Ectodermal cell (in vitro differentiated cells): ENCODE results near the gene GRB10.

ENCODE experiments used
- H3K27ac ChIP-seq: 2 replicates; pipeline ENCODE4 v1.7.0; 2013; ENCODE audit warnings: mild to moderate bottlenecking, low read depth, low read length; ENCODE audit not compliant: insufficient read depth, poor library complexity, severe bottlenecking
- H3K27me3 ChIP-seq: 2 replicates; pipeline ENCODE4 v1.7.0; 2013; ENCODE audit warnings: mild to moderate bottlenecking, low read length; ENCODE audit not compliant: insufficient read depth, control insufficient read depth, poor library complexity, severe bottlenecking
- H3K36me3 ChIP-seq: one replicate; pipeline ENCODE4 v1.7.0; 2013; ENCODE audit warnings: low read length; ENCODE audit not compliant: control insufficient read depth, insufficient read depth
- H3K4me1 ChIP-seq: one replicate; pipeline ENCODE4 v1.7.0; 2013; ENCODE audit warnings: low read length; ENCODE audit not compliant: control insufficient read depth, insufficient read depth
- H3K4me3 ChIP-seq: 2 replicates; pipeline ENCODE4 v1.7.0; 2013; ENCODE audit warnings: low read depth, low read length, control low read depth; ENCODE audit not compliant: insufficient read depth
- H3K9me3 ChIP-seq: 2 replicates; pipeline ENCODE4 v1.7.0; 2013; ENCODE audit warnings: mild to moderate bottlenecking, low read length, moderate library complexity; ENCODE audit not compliant: control insufficient read depth
- WGBS, 2 experiments: methylation state at CpG; one replicate each; pipeline ENCODE4 v1.1.7; 2013; ENCODE audit warnings: missing lambda C conversion rate in 2 of 2; 5-methylcytosine and 5-hydroxymethylcytosine counted together

GRB10 gene

DNA sequence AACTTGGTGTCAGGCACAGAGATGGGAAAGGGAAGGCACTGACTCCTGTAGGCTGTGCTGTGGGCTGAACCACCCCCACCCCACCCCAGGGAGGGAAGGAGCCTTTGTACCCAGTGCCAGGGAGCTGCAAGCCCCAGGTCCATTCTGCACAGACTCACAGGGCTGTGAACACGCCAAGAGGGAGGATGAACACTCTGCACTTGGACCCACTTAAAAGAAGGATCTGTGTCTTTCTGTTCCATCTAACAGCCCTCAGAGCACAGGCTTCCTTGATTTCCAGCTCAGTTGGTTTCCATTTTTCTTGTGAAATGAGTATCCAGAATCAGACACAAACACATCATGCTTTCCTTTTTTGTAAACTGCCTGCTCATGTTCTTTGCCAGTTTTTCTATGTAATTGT, 84.9 kb downstream of the GRB10 start:
- 95 to 100% methylated on average over 1 of the region's 1 CpG for whole genome bisulfite sequencing, 2 experiments
- peaks cover 7% of the 10 kb centered on the region for H3K4me1 ChIP-seq
- no peaks in the 10 kb centered on the region for H3K27me3 ChIP-seq
- H3K9me3 ChIP-seq: no peaks in the 10 kb centered on the region
- no peak overlapping the region for H3K27ac ChIP-seq
- no peak overlapping the region for H3K4me3 ChIP-seq
- no peaks in the 10 kb centered on the region for H3K36me3 ChIP-seq

DNA sequence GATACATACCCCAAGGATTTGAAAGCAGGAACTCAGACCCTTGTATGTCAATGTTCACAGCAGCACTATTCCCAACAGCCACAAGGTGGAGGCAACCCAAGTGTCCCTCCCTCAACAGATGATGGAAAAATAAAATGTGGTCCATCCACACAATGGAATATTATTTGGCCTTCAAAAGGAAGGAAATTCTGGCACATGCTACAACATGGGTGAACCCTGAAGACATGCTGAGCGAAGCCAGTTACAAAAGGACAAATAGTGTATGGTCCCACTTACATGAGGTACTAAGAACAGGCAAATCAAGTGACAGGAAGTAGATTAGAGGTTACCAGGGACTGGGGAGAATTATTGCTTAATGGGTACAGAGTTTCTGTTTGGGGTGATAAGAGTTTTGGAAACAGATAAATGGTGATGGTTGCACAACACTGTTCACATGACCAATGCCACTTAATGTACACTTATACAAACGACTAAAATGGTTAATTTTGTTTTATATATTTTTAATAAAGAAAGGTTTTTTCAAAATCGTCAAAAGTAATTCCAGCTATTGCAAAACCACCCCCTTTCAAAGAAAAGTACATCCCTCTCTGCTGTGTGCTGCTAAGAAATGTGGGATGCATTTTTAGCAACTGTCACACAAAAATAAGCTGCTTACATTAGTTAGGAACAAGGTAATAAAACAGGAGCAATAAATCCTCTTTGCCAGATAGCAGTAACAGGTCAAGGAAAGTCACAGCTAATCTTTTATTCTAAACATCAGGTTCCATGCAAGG, 85.7 kb downstream of the GRB10 start:
- H3K27me3 ChIP-seq: no peaks in the 10 kb centered on the region
- 91 to 95% methylated on average over 1 of the region's 3 CpGs for WGBS, 2 experiments
- H3K4me3 ChIP-seq: no peak overlapping the region
- H3K27ac ChIP-seq: no peak overlapping the region
- H3K4me1 ChIP-seq: peaks cover 7% of the 10 kb centered on the region
- H3K9me3 ChIP-seq: no peaks in the 10 kb centered on the region
- no peaks in the 10 kb centered on the region for H3K36me3 ChIP-seq

DNA sequence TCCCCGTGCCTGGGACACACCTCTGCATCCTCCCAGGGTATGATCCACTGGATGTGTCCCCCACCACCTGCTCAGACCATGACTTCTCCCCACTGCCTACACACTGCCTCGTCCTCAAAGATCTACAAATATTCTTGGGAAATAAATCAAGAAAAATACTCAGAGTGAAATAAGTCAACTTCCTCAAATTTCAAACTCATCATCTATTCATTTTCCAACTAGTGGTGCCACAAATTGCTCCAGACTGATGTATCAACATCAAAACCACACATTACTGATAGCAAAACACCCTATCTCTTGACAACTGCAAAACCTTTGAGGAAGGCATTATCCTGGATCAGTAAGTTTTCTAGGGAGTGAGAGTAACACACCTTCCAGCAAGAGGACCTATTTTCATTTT, 87.7 kb downstream of the GRB10 start:
- Histone ChIP-seq H3K36me3 (no peaks in the 10 kb centered on the region), H3K27ac (no peak overlapping the region), H3K4me3 (no peak overlapping the region), H3K27me3 (no peaks in the 10 kb centered on the region), H3K4me1 (peaks cover 11% of the 10 kb centered on the region), H3K9me3 (no peaks in the 10 kb centered on the region)
- WGBS, 2 experiments: 89 to 91% methylated on average over 2 of the region's 2 CpGs

DNA sequence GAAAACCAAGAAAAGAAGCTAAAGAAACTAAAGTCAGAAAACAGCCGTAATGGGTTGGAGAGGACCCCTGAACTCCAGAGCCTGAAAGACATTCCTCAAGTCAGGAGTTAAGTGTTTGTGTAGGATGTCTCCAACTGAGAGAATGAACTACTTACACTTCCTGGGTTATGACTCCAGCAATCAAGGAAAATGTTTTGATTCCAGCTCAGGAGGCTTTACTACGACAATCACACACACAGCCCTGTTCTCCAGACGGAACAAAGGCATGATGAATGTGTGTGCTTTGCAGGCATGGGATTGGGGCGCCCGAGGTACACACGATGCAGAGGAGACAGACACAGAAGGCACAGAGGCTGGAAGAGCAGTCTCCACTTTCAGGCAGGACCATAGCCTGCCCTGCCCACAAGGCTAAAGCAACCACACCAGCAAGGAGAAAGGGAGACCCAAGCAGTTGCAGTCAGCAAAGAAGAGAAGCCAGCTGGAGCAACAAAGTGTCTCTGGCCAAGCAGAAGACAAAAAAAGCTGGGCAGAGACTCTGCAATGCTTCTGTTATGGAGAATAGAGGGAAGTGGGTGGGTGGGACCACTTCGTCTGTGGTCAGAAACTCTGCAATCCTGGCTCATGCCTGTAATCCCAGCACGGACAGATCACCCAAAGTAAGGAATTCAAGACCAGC, 89.1 kb downstream of the GRB10 start:
- no peak overlapping the region for H3K4me3 ChIP-seq
- H3K27me3 ChIP-seq: no peaks in the 10 kb centered on the region
- H3K27ac ChIP-seq: no peak overlapping the region
- no peaks in the 10 kb centered on the region for H3K9me3 ChIP-seq
- H3K36me3 ChIP-seq: no peaks in the 10 kb centered on the region
- H3K4me1 ChIP-seq: peaks cover 11% of the 10 kb centered on the region
- WGBS, 2 experiments: 82 to 91% methylated on average over 8 of the region's 8 CpGs

DNA sequence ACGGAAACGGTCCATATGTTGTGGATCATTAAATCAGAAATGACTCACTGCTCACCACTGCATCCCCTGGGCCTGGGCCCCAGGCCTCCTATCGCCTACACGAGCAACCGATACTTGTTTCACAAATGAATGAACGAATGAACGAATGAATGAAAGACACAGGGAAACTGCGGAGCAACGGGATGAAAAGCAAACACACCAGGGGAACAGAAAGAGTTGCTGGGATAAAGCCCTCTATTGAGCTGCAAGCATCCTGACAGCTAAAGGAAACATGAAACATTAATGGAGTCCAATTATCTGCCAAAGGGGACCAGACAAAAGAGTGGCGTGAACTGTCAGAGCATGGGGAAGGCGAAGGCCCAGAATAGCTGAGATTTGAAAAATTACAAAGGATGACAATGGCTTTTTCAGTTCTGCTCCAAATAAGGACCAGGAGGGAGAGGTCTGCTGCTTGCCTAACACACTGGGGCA, 92.1 kb downstream of the GRB10 start:
- Histone ChIP-seq H3K4me1 (peaks cover 11% of the 10 kb centered on the region), H3K27me3 (no peaks in the 10 kb centered on the region), H3K36me3 (no peaks in the 10 kb centered on the region), H3K27ac (peak overlapping the region; percentile 62), H3K4me3 (no peak overlapping the region), H3K9me3 (no peaks in the 10 kb centered on the region)
- 9 to 10% methylated on average over 11 of the region's 11 CpGs for WGBS, 2 experiments

DNA sequence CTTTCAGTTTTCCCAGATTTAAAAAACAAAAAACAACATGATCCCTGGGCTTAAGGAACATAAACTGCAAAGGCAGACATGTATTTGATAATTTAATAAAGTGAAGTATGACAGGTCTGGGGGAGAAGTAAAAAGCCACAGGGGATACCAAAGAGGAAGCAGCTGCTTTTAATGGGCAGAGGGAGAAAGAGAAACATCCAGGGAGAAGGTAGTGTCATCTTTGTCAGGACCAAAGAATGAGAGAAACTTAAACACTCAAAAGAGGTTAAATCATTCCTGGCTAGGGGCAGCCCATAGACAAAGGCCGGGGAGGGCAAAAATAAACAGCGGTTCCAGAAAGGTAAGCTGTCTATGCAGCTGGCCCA, 94.5 kb downstream of the GRB10 start:
- WGBS, 2 experiments: 88 to 93% methylated on average over 2 of the region's 2 CpGs

DNA sequence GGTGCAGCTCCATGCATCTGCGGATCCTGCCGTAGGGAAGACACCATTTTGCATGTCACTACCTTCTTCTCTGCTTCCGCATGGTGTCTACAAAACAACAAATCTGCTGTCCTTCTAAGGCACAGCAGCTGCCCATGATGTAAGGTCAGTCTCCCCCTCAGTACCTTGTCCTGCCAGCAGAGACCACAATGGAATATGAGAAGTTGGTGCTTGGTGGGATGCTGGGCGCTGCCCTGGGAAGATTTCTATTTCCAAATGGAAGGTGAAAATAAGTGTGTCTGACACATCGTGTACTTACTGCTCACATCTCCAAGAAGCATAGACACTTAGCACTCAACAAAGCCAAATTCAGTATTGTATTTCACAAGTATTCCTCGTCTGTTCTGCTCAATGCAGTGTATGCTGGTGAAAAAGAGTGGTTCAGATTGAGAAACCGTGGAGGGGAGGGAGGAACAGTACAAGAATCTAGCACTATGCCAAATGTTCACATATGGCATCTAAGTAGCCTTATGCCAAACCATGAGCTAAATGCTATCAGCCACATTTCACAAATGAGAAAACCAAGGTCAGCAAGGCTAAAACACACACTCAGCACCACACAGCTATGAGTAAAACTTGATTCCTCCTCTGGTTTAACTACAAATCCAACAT, 95.0 kb downstream of the GRB10 start:
- Histone ChIP-seq H3K4me1 (peaks cover 4% of the 10 kb centered on the region), H3K36me3 (no peaks in the 10 kb centered on the region)

More for the DNA sequence above, 94.5 kb downstream of the GRB10 start:
- Histone ChIP-seq H3K9me3 (no peaks in the 10 kb centered on the region), H3K4me3 (no peak overlapping the region), H3K4me1 (peaks cover 4% of the 10 kb centered on the region), H3K27me3 (no peaks in the 10 kb centered on the region), H3K36me3 (no peaks in the 10 kb centered on the region), H3K27ac (no peak overlapping the region)

DNA sequence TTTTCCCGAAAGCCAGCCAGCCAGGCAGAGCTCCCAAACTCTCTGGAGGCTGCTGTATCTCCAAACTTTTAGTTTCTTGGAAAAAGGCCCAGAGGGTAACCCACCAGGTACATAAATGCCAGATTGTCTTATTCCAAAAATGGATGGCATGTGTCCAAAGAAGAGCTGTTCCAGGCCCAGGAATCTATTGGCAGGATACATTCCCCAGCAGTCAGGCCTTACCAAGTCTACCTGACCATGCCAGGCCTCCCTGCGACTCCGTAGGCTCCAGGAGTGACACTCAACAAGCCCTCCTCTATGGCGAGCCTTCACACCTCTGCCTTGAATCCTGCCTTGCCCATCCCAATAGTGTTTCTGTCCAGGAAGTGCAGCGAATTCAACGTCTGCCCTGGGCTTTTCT, 95.6 kb downstream of the GRB10 start:
- no peak overlapping the region for H3K27ac ChIP-seq
- H3K27me3 ChIP-seq: no peaks in the 10 kb centered on the region
- peaks cover 4% of the 10 kb centered on the region for H3K4me1 ChIP-seq
- 94 to 96% methylated on average over 6 of the region's 6 CpGs for WGBS, 2 experiments
- no peak overlapping the region for H3K4me3 ChIP-seq
- no peaks in the 10 kb centered on the region for H3K36me3 ChIP-seq
- H3K9me3 ChIP-seq: no peaks in the 10 kb centered on the region

More for the DNA sequence above, 95.0 kb downstream of the GRB10 start:
- WGBS, 2 experiments: 88 to 95% methylated on average over 6 to 7 of the region's 7 CpGs
- Histone ChIP-seq H3K27me3 (no peaks in the 10 kb centered on the region), H3K27ac (no peak overlapping the region), H3K9me3 (no peaks in the 10 kb centered on the region), H3K4me3 (no peak overlapping the region)

DNA sequence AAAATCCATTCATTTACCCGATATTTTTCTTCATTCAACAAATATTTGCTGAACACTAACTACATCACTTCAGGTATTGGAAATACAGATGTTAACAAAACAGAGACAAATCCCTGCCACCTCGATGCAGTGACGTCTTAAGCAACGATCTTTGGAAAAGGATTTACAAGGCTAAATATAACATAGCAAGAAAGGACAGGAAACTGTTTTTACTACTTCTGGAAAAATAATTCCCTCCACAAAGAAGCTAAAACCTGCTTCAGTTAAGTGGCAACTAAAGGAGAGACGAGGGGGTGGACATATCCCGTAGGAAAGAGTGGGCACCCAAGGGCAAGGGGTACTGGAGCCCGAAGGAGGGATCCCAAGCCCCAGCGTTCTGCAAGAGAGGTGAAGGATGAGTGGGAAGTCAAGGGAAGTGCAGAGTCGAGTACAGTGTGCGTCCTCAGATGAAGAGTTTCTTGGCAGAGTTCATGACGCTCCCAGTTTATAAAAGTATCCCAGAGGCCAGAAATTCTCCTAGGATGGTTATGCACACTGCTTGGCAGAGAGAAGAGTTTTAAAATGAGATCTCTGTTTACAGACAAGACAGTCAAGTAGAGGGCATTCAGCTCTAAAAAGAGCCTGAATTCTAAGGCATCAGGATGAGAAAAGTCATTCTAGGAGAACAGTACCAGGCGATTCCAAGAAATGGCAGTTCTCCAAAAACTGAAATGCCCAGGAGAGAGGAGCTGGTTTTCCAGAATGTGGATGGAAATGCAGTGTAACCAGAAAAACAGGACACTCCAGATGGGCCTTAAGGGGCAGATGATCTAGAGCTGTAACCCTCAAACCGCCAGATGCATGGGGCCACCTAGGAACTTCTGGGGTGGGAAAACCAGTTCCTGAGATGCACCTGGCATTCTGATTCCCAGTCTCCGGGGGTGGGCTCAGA, 97.3 kb downstream of the GRB10 start:
- Histone ChIP-seq H3K27ac (no peak overlapping the region), H3K27me3 (no peaks in the 10 kb centered on the region), H3K36me3 (no peaks in the 10 kb centered on the region), H3K4me1 (peaks cover 1% of the 10 kb centered on the region), H3K9me3 (no peaks in the 10 kb centered on the region), H3K4me3 (no peak overlapping the region)
- 93 to 94% methylated on average over 14 of the region's 14 CpGs for WGBS, 2 experiments
